GM23338 (cell line): ENCODE measurements around the gene RGS2. TPM values are rescaled to one million over a fixed set of nuclear protein-coding genes. Genes with fewer than 3 reads are reported as not detected.

Experiments
- ATAC-seq: fragments of 200-7000 bp; cut with Tn5 transposase; 3 replicates; pipeline ENCODE4 v1.9.1; 2020
- DNase-seq: peaks from one replicate; pipeline ENCODE4 v3.0.0-alpha.2; 2015; ENCODE audit warnings: low spot score
- H2AFZ ChIP-seq: fragments of 200-600 bp; sonication (generic); 2 replicates; pipeline ENCODE4 v1.8.0; 2016; ENCODE audit warnings: antibody characterized with exemption, mild to moderate bottlenecking, moderate library complexity
- H3F3A ChIP-seq: fragments of 200-600 bp; sonication (generic); replicated peaks from 2 replicates; pipeline ENCODE4 v1.8.0; 2017; ENCODE audit warnings: antibody characterized with exemption, mixed run types, low read depth
- H3K27ac ChIP-seq: fragments of 200-600 bp; sonication (generic); 2 replicates; pipeline ENCODE4 v1.6.1; 2016; ENCODE audit warnings: low read depth
- H3K27me3 ChIP-seq: fragments of 200-600 bp; sonication (generic); 2 replicates; pipeline ENCODE4 v1.8.0; 2016; ENCODE audit warnings: mild to moderate bottlenecking, mixed run types, moderate library complexity; ENCODE audit not compliant: insufficient read depth
- H3K36me3 ChIP-seq: fragments of 200-600 bp; sonication (generic); 2 replicates; pipeline ENCODE4 v1.8.0; 2016; ENCODE audit warnings: mild to moderate bottlenecking; ENCODE audit not compliant: insufficient read depth
- H3K4me1 ChIP-seq: fragments of 200-600 bp; sonication (generic); 2 replicates; pipeline ENCODE4 v1.8.0; 2016; ENCODE audit warnings: mild to moderate bottlenecking, moderate library complexity; ENCODE audit not compliant: insufficient read depth
- H3K4me2 ChIP-seq: fragments of 200-600 bp; sonication (generic); 2 replicates; pipeline ENCODE4 v1.7.1; 2017; ENCODE audit warnings: mixed run types
- H3K4me3 ChIP-seq: fragments of 200-600 bp; sonication (generic); 2 replicates; pipeline ENCODE4 v1.6.1; 2016; ENCODE audit warnings: mixed run types
- H3K79me2 ChIP-seq: fragments of 200-600 bp; sonication (generic); replicated peaks from 2 replicates; pipeline ENCODE4 v1.8.0; 2017; ENCODE audit warnings: mild to moderate bottlenecking; ENCODE audit not compliant: insufficient read depth
- H3K9me2 ChIP-seq: fragments of 200-600 bp; sonication (generic); 2 replicates; pipeline ENCODE4 v1.8.0; 2017; ENCODE audit not compliant: insufficient read depth
- H4K20me1 ChIP-seq: fragments of 200-600 bp; sonication (generic); replicated peaks from 2 replicates; pipeline ENCODE4 v1.8.0; 2017; ENCODE audit warnings: mild to moderate bottlenecking; ENCODE audit not compliant: insufficient read depth
- H3K27ac Mint-ChIP-seq: 2 replicates; pipeline ENCODE4 v1.8.0; 2020; ENCODE audit warnings: inconsistent platforms, mild to moderate bottlenecking, moderate library complexity, mixed read lengths
- H3K27me3 Mint-ChIP-seq: 3 replicates; pipeline ENCODE4 v1.8.0; 2022; ENCODE audit warnings: low read depth, mild to moderate bottlenecking, moderate library complexity, mixed read lengths, inconsistent platforms; ENCODE audit not compliant: insufficient read depth, poor library complexity
- H3K36me3 Mint-ChIP-seq: 3 replicates; pipeline ENCODE4 v1.8.0; 2021; ENCODE audit warnings: low read depth, mild to moderate bottlenecking, inconsistent platforms, moderate library complexity, mixed read lengths
- H3K4me1 Mint-ChIP-seq: 3 replicates; pipeline ENCODE4 v1.8.0; 2020; ENCODE audit warnings: mild to moderate bottlenecking, inconsistent platforms, mixed read lengths
- H3K4me3 Mint-ChIP-seq: 3 replicates; pipeline ENCODE4 v1.8.0; 2021; ENCODE audit warnings: moderate library complexity, mild to moderate bottlenecking, inconsistent platforms, mixed read lengths
- H3K9me3 Mint-ChIP-seq: 3 replicates; pipeline ENCODE4 v1.8.0; 2020; ENCODE audit warnings: moderate library complexity, mild to moderate bottlenecking, inconsistent platforms, mixed read lengths
- CREB1 ChIP-seq: fragments of 250-450 bp; sonication (Bioruptor Pico); IDR thresholded peaks from 2 replicates; pipeline ENCODE4 v1.5.0; 2020; ENCODE audit warnings: low read depth, mild to moderate bottlenecking, moderate library complexity
- ETS1 ChIP-seq: IDR thresholded peaks from 2 replicates; pipeline ENCODE4 v1.6.1; 2016; ENCODE audit warnings: antibody characterized with exemption
- EZH2 ChIP-seq: fragments of 200-600 bp; sonication (generic); IDR thresholded peaks from one replicate; pipeline ENCODE4 v1.8.0; 2017; ENCODE audit warnings: antibody characterized with exemption, mild to moderate bottlenecking, low read depth; ENCODE audit not compliant: unreplicated experiment
- EZH2phosphoT487 ChIP-seq: fragments of 200-600 bp; sonication (generic); IDR thresholded peaks from one replicate; pipeline ENCODE4 v1.8.1; 2018; ENCODE audit warnings: antibody characterized with exemption; ENCODE audit not compliant: unreplicated experiment
- JUNB ChIP-seq: IDR thresholded peaks from one replicate; pipeline ENCODE4 v1.6.1; 2016; ENCODE audit warnings: antibody characterized with exemption; ENCODE audit not compliant: unreplicated experiment
- NANOG ChIP-seq: IDR thresholded peaks from 2 replicates; pipeline ENCODE4 v1.6.1; 2016; ENCODE audit warnings: antibody characterized with exemption, borderline replicate concordance
- POLR2AphosphoS5 ChIP-seq: IDR thresholded peaks from 2 replicates; pipeline ENCODE4 v1.6.1; 2016; ENCODE audit warnings: antibody characterized with exemption, low read depth
- REST ChIP-seq: IDR thresholded peaks from one replicate; pipeline ENCODE4 v1.6.1; 2018; ENCODE audit warnings: antibody characterized with exemption; ENCODE audit not compliant: unreplicated experiment
- ZNF114 ChIP-seq: fragments of 250-450 bp; sonication (Bioruptor Pico); IDR thresholded peaks from 2 replicates; pipeline ENCODE4 v1.5.0; 2020; ENCODE audit warnings: mild to moderate bottlenecking, moderate library complexity
- ZNF462 ChIP-seq: fragments of 250-450 bp; sonication (Bioruptor Pico); IDR thresholded peaks from 2 replicates; pipeline ENCODE4 v1.5.0; 2020; ENCODE audit warnings: mild to moderate bottlenecking, moderate library complexity
- polyA plus RNA-seq: library from polyadenylated mRNA; unstranded; fragments of >200 nt; fragmentation: Nextera tagmentation; extraction: Ambion mirVana; gene quantifications from 2 replicates; pipeline ENCODE4 v1.2.1, GENCODE V29; 2016
- total RNA-seq: library from RNA; depleted of rRNA; stranded (reverse); fragments of >200 nt; shearing (Covaris generic); gene quantifications from 2 replicates; pipeline ENCODE4 v1.2.3, GENCODE V29; 2014

The RGS2 gene
- total and polyA plus RNA-seq, 2 experiments from 2014 or later: 13.8 to 24.8 TPM

- Mint-ChIP-seq H3K27ac (no peak overlapping the region), H3K4me3 (no peak overlapping the region), H3K27me3 (no peaks in the 10 kb centered on the region), H3K9me3 (no peaks in the 10 kb centered on the region), H3K4me1 (peaks cover 8% of the 10 kb centered on the region), H3K36me3 (no peaks in the 10 kb centered on the region)
- Histone ChIP-seq H3K4me3 (no peak overlapping the region), H3K4me1 (no peaks in the 10 kb centered on the region), H3K27ac (no peak overlapping the region), H2AFZ (0 out of 2 replicates have a peak overlapping the region, but pooled peaks have one; percentile 43), H3K4me2 (no peak overlapping the region), H4K20me1 (no peaks in the 10 kb centered on the region), H3K36me3 (no peaks in the 10 kb centered on the region), H3K27me3 (no peaks in the 10 kb centered on the region), H3K79me2 (no peaks in the 10 kb centered on the region), H3F3A (no peaks in the 10 kb centered on the region), H3K9me2 (peaks cover 4% of the 10 kb centered on the region; the same call in 1 of the 2 replicates)
- DNase-seq (no peak), ATAC-seq (no peak)
- TF ChIP-seq NANOG (no peak), JUNB (no peak), ETS1 (no peak), REST (no peak), ZNF114 (no peak), ZNF462 (CRISPR knock-in tag) (no peak), POLR2AphosphoS5 (no peak), EZH2phosphoT487 (no peak), EZH2 (no peak), CREB1 (CRISPR knock-in tag) (no peak)
Measured at GRCh38 chr1:192762265-192762664, 46.6 kb upstream of the RGS2 start.
